Measurements from ENCODE around the gene TNS2. TPM values are rescaled to one million over a fixed set of nuclear protein-coding genes. Genes with fewer than 3 reads are reported as not detected.

Gene TNS2
- total RNA-seq, 4 donors from 2014 or later: 74.4 to 114 (median 91.9) TPM

- peak overlapping the region; percentile 83 to 97 (median 95) for H3K4me3 ChIP-seq
- no peak for DNase-seq
- peak overlapping the region; percentile 99 to 100 (median 100) for H3K27ac ChIP-seq
- H3K9me3 ChIP-seq: no peaks in the 10 kb centered on the region
- H3K4me1 ChIP-seq: peaks cover 59 to 74% of the 10 kb centered on the region in 2 donors
- in situ Hi-C loops (cut with MboI; ENCODE audit: low sequenced_read_pairs in 4 of 4): loop anchor here in 1 of 4 donors (25.0 kb wide), 1 partner anchor 137 kb away; the partner anchor contains the start of genes CSAD and ZNF740
- intact Hi-C loops (cut with DNase I; ENCODE audit: low total_unique reads): loop anchor here (10.0 kb wide), 1 partner anchor 404 kb away; the partner anchor contains the start of gene PCBP2
- TF ChIP-seq CTCF (IDR thresholded peaks at IDR 0.05 in 4 of 5, conservative IDR thresholded peaks at IDR 0.05 in 1 of 5) (no peak), POLR2A (IDR thresholded peaks at IDR 0.05) (no peak)
- peaks cover 0 to 4% of the 10 kb centered on the region in 2 donors for H3K36me3 ChIP-seq
- ATAC-seq: no peak
- no peaks in the 10 kb centered on the region for H3K27me3 ChIP-seq
Observed at GRCh38 chr12:53050426-53051057, 677 bp downstream of the TNS2 start.

DNA sequence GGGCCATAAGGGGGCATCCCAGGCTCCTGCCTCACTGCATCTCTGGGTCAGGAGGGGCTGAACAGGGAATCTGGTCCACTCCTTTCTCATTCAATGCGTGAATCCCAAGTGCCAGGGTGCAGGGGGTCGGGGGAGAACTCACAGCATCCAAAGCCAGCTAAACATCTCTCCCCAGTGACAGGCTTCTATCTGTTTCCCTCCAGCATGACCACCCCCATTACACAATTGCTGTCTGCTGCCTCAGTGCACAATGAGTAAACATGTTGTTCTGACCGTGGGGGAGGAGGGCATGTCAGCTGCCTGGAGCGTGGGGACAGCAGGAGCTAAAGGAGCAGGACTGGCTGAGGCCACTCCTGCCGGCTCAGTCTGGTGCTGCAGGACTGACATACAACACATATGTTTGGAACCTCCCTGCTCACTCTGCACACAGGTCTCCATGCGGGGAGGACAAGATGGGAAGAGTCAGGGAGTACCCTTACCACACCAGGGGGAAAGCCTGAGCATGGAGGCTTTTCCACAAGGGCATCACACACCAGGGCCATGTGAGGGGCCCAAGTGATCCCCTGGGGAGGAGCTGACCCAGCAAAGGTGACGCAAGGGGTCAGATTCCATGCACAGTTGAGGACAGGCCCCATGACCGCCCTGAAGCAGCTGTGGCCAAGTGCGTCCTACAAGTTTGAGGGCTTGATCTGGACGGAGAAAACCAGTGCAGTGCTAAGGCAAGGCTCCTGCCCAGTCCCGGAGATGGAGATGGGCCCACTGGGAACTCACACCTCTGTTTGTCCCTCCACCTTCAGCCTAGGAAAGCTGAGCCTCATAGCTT, 1.4 kb downstream of the TNS2 start:
- in situ Hi-C loops (cut with MboI; ENCODE audit: low sequenced_read_pairs in 4 of 4): loop anchor here in 1 of 4 donors (25.0 kb wide), 1 partner anchor 136 kb away; the partner anchor contains the start of genes CSAD and ZNF740
- ATAC-seq (peak; percentile 22 to 35), DNase-seq (peak; percentile 97 to 98)
- H3K4me1 ChIP-seq: peaks cover 53 to 67% of the 10 kb centered on the region in 2 donors
- peak overlapping the region; percentile 83 to 97 (median 95) for H3K4me3 ChIP-seq
- no peaks in the 10 kb centered on the region for H3K27me3 ChIP-seq
- H3K27ac ChIP-seq: peak overlapping the region; percentile 99 to 100 (median 100)
- H3K36me3 ChIP-seq: peaks cover 0 to 9% of the 10 kb centered on the region in 2 donors
- TF ChIP-seq CTCF (IDR thresholded peaks at IDR 0.05 in 4 of 5, conservative IDR thresholded peaks at IDR 0.05 in 1 of 5): peak; percentile 50 to 79 (median 71)
- TF ChIP-seq POLR2A (IDR thresholded peaks at IDR 0.05): peak; percentile 93 to 94
- intact Hi-C loops (cut with DNase I; ENCODE audit: low total_unique reads): loop anchor here (10.0 kb wide), 1 partner anchor 404 kb away; the partner anchor contains the start of gene PCBP2
- no peaks in the 10 kb centered on the region for H3K9me3 ChIP-seq

DNA sequence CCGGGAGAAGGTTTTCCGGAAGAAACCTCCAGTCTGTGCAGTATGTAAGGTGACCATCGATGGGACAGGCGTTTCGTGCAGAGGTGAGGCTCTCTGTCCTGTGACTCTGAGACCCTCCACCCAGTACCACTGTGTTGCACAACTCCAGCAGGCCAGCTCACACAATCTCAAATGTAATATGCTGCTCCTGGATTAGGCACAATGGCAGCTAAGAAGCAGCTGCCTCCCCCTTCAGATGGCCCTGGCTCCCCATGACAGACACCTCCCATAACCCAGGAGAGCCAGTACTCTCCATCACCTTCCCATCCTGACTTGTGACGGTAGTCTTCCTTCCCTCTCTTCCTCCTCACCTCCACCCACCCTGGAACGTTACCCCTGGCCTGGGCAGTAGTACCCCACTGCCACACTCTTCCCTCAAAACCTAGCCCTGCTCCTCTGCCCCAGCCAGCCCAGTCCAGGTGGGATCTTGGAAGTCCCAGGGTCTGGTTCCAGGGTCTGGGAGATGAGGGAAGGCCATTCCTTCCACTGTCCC, 2.1 kb downstream of the TNS2 start:
- in situ Hi-C loops (cut with MboI; ENCODE audit: low sequenced_read_pairs in 4 of 4) (loop anchor here in 1 of 4 donors (25.0 kb wide), 1 partner anchor 135 kb away; the partner anchor contains the start of genes CSAD and ZNF740), intact Hi-C loops (cut with DNase I; ENCODE audit: low total_unique reads) (loop anchor here (10.0 kb wide), 1 partner anchor 403 kb away; the partner anchor contains the start of gene PCBP2)
- Histone ChIP-seq H3K4me3 (peak overlapping the region; percentile 83 to 97 (median 95)), H3K27ac (peak overlapping the region; percentile 99 to 100 (median 100)), H3K4me1 (peaks cover 50 to 65% of the 10 kb centered on the region in 2 donors), H3K27me3 (no peaks in the 10 kb centered on the region), H3K9me3 (no peaks in the 10 kb centered on the region), H3K36me3 (peaks cover 0 to 9% of the 10 kb centered on the region in 2 donors)
- ATAC-seq (no peak), DNase-seq (peak in 1 of 2 donors; percentile 33)
- TF ChIP-seq POLR2A (IDR thresholded peaks at IDR 0.05) (no peak), CTCF (IDR thresholded peaks at IDR 0.05 in 4 of 5, conservative IDR thresholded peaks at IDR 0.05 in 1 of 5) (no peak)

DNA sequence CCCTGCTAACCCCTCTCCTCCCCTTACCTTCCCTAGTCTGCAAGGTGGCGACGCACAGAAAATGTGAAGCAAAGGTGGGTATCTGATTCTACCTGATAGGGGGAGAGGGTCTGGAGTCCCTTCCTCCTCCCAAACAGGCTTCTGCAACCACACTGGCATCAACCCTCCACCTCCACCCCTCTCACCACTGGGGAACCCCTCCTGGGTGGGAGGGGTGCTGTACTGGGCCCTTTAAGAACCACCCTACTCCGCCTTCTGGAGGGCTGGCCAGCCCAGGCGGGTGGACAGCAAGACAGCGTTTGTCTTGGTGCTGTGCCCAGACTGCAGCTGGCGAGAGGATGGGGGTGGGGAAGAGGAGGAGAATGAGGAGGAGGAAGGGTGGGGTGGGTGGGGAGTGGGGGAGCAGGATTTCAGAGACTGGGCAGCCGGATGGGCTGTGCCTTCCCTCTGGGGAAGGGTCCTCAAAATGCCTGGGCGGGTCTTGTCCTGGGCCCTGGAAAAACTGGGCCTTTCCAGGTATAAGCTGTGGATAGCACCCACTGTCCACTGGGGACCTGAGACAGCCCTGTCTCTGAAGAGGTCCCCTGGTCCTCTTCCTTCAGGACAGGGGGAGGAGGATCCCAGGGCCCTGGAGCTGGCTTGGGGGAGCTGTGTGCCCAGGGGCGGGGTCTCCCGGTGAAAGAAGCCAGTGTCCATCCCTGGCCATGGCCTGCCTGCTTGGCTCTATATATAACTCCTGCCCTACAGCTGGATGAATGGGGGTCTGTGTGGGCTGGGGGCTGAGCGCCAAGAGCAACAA, 2.8 kb downstream of the TNS2 start:
- intact Hi-C loops (cut with DNase I; ENCODE audit: low total_unique reads): loop anchor here (10.0 kb wide), 1 partner anchor 402 kb away; the partner anchor contains the start of gene PCBP2
- Histone ChIP-seq H3K9me3 (no peaks in the 10 kb centered on the region), H3K4me3 (peak overlapping the region; percentile 83 to 97 (median 95)), H3K27me3 (no peaks in the 10 kb centered on the region), H3K4me1 (peaks cover 50 to 65% of the 10 kb centered on the region in 2 donors), H3K36me3 (peaks cover 0 to 9% of the 10 kb centered on the region in 2 donors), H3K27ac (peak overlapping the region; percentile 99 to 100 (median 100))
- DNase-seq (peak; percentile 92 to 95), ATAC-seq (peak; percentile 15 to 25)
- TF ChIP-seq CTCF (IDR thresholded peaks at IDR 0.05 in 4 of 5, conservative IDR thresholded peaks at IDR 0.05 in 1 of 5): no peak
- peak; percentile 76 to 85 for TF ChIP-seq POLR2A (IDR thresholded peaks at IDR 0.05)
- in situ Hi-C loops (cut with MboI; ENCODE audit: low sequenced_read_pairs in 4 of 4): loop anchor here in 1 of 4 donors (25.0 kb wide), 1 partner anchor 135 kb away; the partner anchor contains the start of genes CSAD and ZNF740

All from gastrocnemius medialis (tissue), 4 donors.